ENCODE measurements around the gene ECHS1.
A peak's percentile ranks its signal among the peaks of the same experiment; 100 is the strongest.
"Not testable (repeated sequence)": the region's sequence is repeated elsewhere in the genome, so short reads cannot be mapped to it uniquely, and the experiment has no call there.

Gene ECHS1

GRCh38 chr10:133324198-133324792, 48.9 kb downstream of the ECHS1 start:
- peak; percentile 58 for DNase-seq (ENCODE audit: low read depth)

GRCh38 chr10:133322064-133322709, 51.0 kb downstream of the ECHS1 start:
- DNase-seq (ENCODE audit: low read depth) = not testable (repeated sequence)

GRCh38 chr10:133320852-133321422, 52.2 kb downstream of the ECHS1 start:
- not testable (repeated sequence) for DNase-seq (ENCODE audit: low read depth)

- DNase-seq (ENCODE audit: low read depth) = peak; percentile 44
Observed at GRCh38 chr10:133318494-133319127, 54.5 kb downstream of the ECHS1 start.

- DNase-seq (ENCODE audit: low read depth) = no peak
Observed at GRCh38 chr10:133316732-133317131, 56.4 kb downstream of the ECHS1 start.

GRCh38 chr10:133316266-133316665, 56.9 kb downstream of the ECHS1 start:
- DNase-seq (ENCODE audit: low read depth) = no peak

- no peak for DNase-seq (ENCODE audit: low read depth)
Observed at GRCh38 chr10:133315847-133316246, 57.3 kb downstream of the ECHS1 start.

GRCh38 chr10:133314911-133315310, 58.2 kb downstream of the ECHS1 start:
- DNase-seq (ENCODE audit: low read depth) = no peak

- DNase-seq (ENCODE audit: low read depth) = no peak
Observed at GRCh38 chr10:133313192-133313591, 60.0 kb downstream of the ECHS1 start.

- no peak for DNase-seq (ENCODE audit: low read depth)
Observed at GRCh38 chr10:133312769-133313145, 60.4 kb downstream of the ECHS1 start.
